Liver (tissue), 9 donors: ENCODE data around the gene FAM3A. TPM values are rescaled to one million over a fixed set of nuclear protein-coding genes. Genes with fewer than 3 reads are reported as not detected.

ENCODE experiments used
- DNase-seq: peaks from one replicate; pipeline ENCODE4 v3.0.0-alpha.2; 2017; ENCODE audit warnings: low spot score
- H3K27ac ChIP-seq, 2 donors: one replicate each; pipeline ENCODE4 v1.7.0; 2013; ENCODE audit warnings: inconsistent platforms in 2 of 2, low read length in 2 of 2, control low read depth in 1 of 2, low read depth in 1 of 2, mild to moderate bottlenecking in 1 of 2
- H3K27me3 ChIP-seq, 4 donors: one replicate each; pipeline versions ENCODE4 v1.6.1 to v1.7.0; 2013; ENCODE audit warnings: low read length in 3 of 4, inconsistent platforms in 1 of 4, mild to moderate bottlenecking in 1 of 4, moderate library complexity in 1 of 4; ENCODE audit not compliant: control insufficient read depth in 4 of 4, insufficient read depth in 4 of 4
- H3K36me3 ChIP-seq, 4 donors: one replicate each; pipeline versions ENCODE4 v1.6.1 to v1.7.0; 2013; ENCODE audit warnings: low read length in 3 of 4, mild to moderate bottlenecking in 3 of 4, low read depth in 1 of 4, moderate library complexity in 1 of 4; ENCODE audit not compliant: control insufficient read depth in 4 of 4, insufficient read depth in 3 of 4
- H3K4me1 ChIP-seq, 4 donors: one replicate each; pipeline versions ENCODE4 v1.6.1 to v1.7.0; 2013; ENCODE audit warnings: low read length in 3 of 4, mild to moderate bottlenecking in 3 of 4, moderate library complexity in 1 of 4; ENCODE audit not compliant: control insufficient read depth in 4 of 4, insufficient read depth in 4 of 4
- H3K4me3 ChIP-seq, 3 donors: one replicate each; pipeline versions ENCODE4 v1.6.1 to v1.7.0; 2013; ENCODE audit warnings: low read length in 3 of 3, control low read depth in 1 of 3, low read depth in 1 of 3, mild to moderate bottlenecking in 1 of 3
- H3K9ac ChIP-seq, 2 donors: one replicate each; pipeline ENCODE4 v1.7.0; 2013; ENCODE audit warnings: low read length in 2 of 2, mild to moderate bottlenecking in 2 of 2, moderate library complexity in 2 of 2, control low read depth in 1 of 2, low read depth in 1 of 2
- H3K9me3 ChIP-seq, 4 donors: one replicate each; pipeline versions ENCODE4 v1.6.1 to v1.7.0; 2013; ENCODE audit warnings: low read length in 3 of 4; ENCODE audit not compliant: control insufficient read depth in 4 of 4
- CTCF ChIP-seq: fragments of 150-350 bp; IDR thresholded peaks from 2 replicates; pipeline ENCODE4 v1.5.1; 2017; ENCODE audit warnings: improper control_type of control experiment, low read depth, low read length; ENCODE audit not compliant: missing input control
- GABPA ChIP-seq, 2 donors: IDR thresholded peaks in 1 of 2; conservative IDR thresholded peaks in 1 of 2; 2 replicates each; pipeline ENCODE4 v1.6.1; 2016; ENCODE audit warnings: antibody characterized with exemption in 2 of 2, mild to moderate bottlenecking in 1 of 2, moderate library complexity in 1 of 2
- MAX ChIP-seq: IDR thresholded peaks from 2 replicates; pipeline ENCODE4 v1.6.1; 2016; ENCODE audit warnings: antibody characterized with exemption
- RAD21 ChIP-seq, 2 donors: IDR thresholded peaks; 2 replicates each; pipeline ENCODE4 v1.6.1; 2016; ENCODE audit warnings: antibody characterized with exemption in 2 of 2, mild to moderate bottlenecking in 2 of 2
- REST ChIP-seq: IDR thresholded peaks from 2 replicates; pipeline ENCODE4 v1.6.1; 2016; ENCODE audit warnings: antibody characterized with exemption, mild to moderate bottlenecking
- RXRA ChIP-seq, 2 donors: IDR thresholded peaks; 2 replicates each; pipeline ENCODE4 v1.6.1; 2017 to 2018; ENCODE audit warnings: antibody characterized with exemption in 2 of 2, mild to moderate bottlenecking in 1 of 2
- SP1 ChIP-seq: IDR thresholded peaks from 2 replicates; pipeline ENCODE4 v1.6.1; 2018; ENCODE audit warnings: antibody characterized with exemption, mild to moderate bottlenecking
- TAF1 ChIP-seq: conservative IDR thresholded peaks from 2 replicates; pipeline ENCODE4 v1.6.1; 2016; ENCODE audit warnings: antibody characterized with exemption, mild to moderate bottlenecking
- WGBS: extraction: QIAGEN DNeasy Blood & Tissue Kit; methylation state at CpG from one replicate; pipeline ENCODE4 v1.1.7; 2013; 5-methylcytosine and 5-hydroxymethylcytosine counted together
- polyA plus RNA-seq, 2 donors: library from polyadenylated mRNA; stranded (reverse) in 1 of 2; unstranded in 1 of 2; fragments of 200-250 nt in 1 of 2; fragments of >200 nt in 1 of 2; fragmentation: Nextera tagmentation in 1 of 2; extraction: Ambion mirVana in 1 of 2; gene quantifications; one replicate each; pipeline versions ENCODE4 v1.2.1 to v1.2.3, GENCODE V29; 2013 to 2015
- total RNA-seq, 2 donors: library from RNA; depleted of rRNA; stranded (reverse); fragments of >200 nt; gene quantifications; one replicate each; pipeline ENCODE4 v1.2.3, GENCODE V29; 2014
- donor health status: healthy.
- donor health status: healthy.
- donor health status: healthy.
- donor health status: healthy.
- donor health status: healthy.

The FAM3A gene
- total and polyA plus RNA-seq, 4 donors: 11.6 to 36.3 (median 34.2) TPM

- Histone ChIP-seq H3K9ac (peak overlapping the region in 1 of 2 donors; percentile 53), H3K9me3 (no peaks in the 10 kb centered on the region), H3K4me3 (peak overlapping the region in 1 of 3 donors; percentile 13), H3K27ac (peak overlapping the region in 1 of 2 donors; percentile 50), H3K27me3 (no peaks in the 10 kb centered on the region), H3K4me1 (peaks cover 0 to 4% (median 1%) of the 10 kb centered on the region in 4 donors), H3K36me3 (no peaks in the 10 kb centered on the region)
- TF ChIP-seq CTCF (peak; percentile 33), GABPA (IDR thresholded peaks at IDR 0.05 in 1 of 2, conservative IDR thresholded peaks at IDR 0.05 in 1 of 2) (no peak), RAD21 (IDR thresholded peaks at IDR 0.05) (peak; percentile 61 to 69)
- DNase-seq: peak; percentile 64
- WGBS: 7% methylated on average over 15 of the region's 15 CpGs
Measured at GRCh38 chrX:154526901-154527675, 11.1 kb upstream of the FAM3A start.

- H3K36me3 ChIP-seq: no peaks in the 10 kb centered on the region
- peaks cover 0 to 4% (median 1%) of the 10 kb centered on the region in 4 donors for H3K4me1 ChIP-seq
- 90% methylated on average over 14 of the region's 14 CpGs for WGBS
- no peak overlapping the region for H3K27ac ChIP-seq
- no peak overlapping the region for H3K4me3 ChIP-seq
- TF ChIP-seq MAX (no peak), TAF1 (no peak), GABPA (IDR thresholded peaks at IDR 0.05 in 1 of 2, conservative IDR thresholded peaks at IDR 0.05 in 1 of 2) (no peak), RXRA (IDR thresholded peaks at IDR 0.05) (no peak), REST (no peak), RAD21 (IDR thresholded peaks at IDR 0.05) (no peak), SP1 (no peak), CTCF (no peak)
- H3K9ac ChIP-seq: peak overlapping the region in 1 of 2 donors; percentile 28
- no peak for DNase-seq
- no peaks in the 10 kb centered on the region for H3K9me3 ChIP-seq
- no peaks in the 10 kb centered on the region for H3K27me3 ChIP-seq
Measured at GRCh38 chrX:154525606-154526490, 9.8 kb upstream of the FAM3A start.
